SK-N-MC (cell line): Measurements from ENCODE around the gene ANXA2.

ENCODE experiments used
- DNase-seq: peaks from one replicate; pipeline ENCODE4 v3.0.0-alpha.2; 2011; ENCODE audit warnings: low read depth, low spot score
- H3K27ac ChIP-seq: fragments of 200-600 bp; sonication (generic); 2 replicates; pipeline ENCODE4 v1.5.1; 2016; ENCODE audit warnings: mixed run types
- H3K36me3 ChIP-seq: fragments of 200-600 bp; sonication (generic); 2 replicates; pipeline ENCODE4 v1.6.1; 2017; ENCODE audit warnings: antibody characterized with exemption, low read length, mixed read lengths; ENCODE audit not compliant: insufficient read depth
- H3K4me3 ChIP-seq: fragments of 200-600 bp; sonication (generic); 2 replicates; pipeline ENCODE4 v1.5.1; 2016
- H3K9ac ChIP-seq: fragments of 200-600 bp; sonication (generic); 2 replicates; pipeline ENCODE4 v1.8.0; 2017; ENCODE audit warnings: mixed run types, mixed read lengths; ENCODE audit not compliant: insufficient read length
- H3K9me3 ChIP-seq: fragments of 200-600 bp; sonication (generic); 2 replicates; pipeline ENCODE4 v1.6.1; 2017; ENCODE audit warnings: low read depth, mild to moderate bottlenecking, antibody characterized with exemption, low read length, moderate library complexity, mixed read lengths
- EZH2 ChIP-seq: fragments of 200-600 bp; sonication (generic); IDR thresholded peaks from one replicate; pipeline ENCODE4 v1.6.1; 2017; ENCODE audit warnings: antibody characterized with exemption
- FOXP2 ChIP-seq: optimal IDR thresholded peaks from 2 replicates; pipeline ENCODE3; 2011; ENCODE audit warnings: mild to moderate bottlenecking, moderate library complexity; ENCODE audit not compliant: insufficient read depth; ENCODE audit errors: extremely low read length, control extremely low read depth
- POLR2AphosphoS5 ChIP-seq: IDR thresholded peaks from 2 replicates; pipeline ENCODE4 v1.6.1; 2012; ENCODE audit warnings: mild to moderate bottlenecking, low read depth, low read length, borderline replicate concordance

ANXA2 gene

GRCh38 chr15:60397772-60398445, at the start of gene ANXA2:
Gene ANXA2 (minus strand): TSS chr15:60397986. CDS start chr15:60386075, 11,911 bp downstream.
- H3K4me3 ChIP-seq: peak within 1 kb of the TSS; percentile 90
- TF ChIP-seq EZH2 (no peak), POLR2AphosphoS5 (peak; percentile 91)
- DNase-seq: no peak

GRCh38 chr15:60444289-60444912, 46.6 kb upstream of the ANXA2 start:
- peak; percentile 30 for DNase-seq
- peaks cover 36% of the 10 kb centered on the region for H3K36me3 ChIP-seq
- no peak overlapping the region for H3K4me3 ChIP-seq
- H3K9me3 ChIP-seq: no peaks in the 10 kb centered on the region
- H3K27ac ChIP-seq: no peak overlapping the region; the same call in 1 of the 2 replicates
- H3K9ac ChIP-seq: no peak overlapping the region
- TF ChIP-seq FOXP2: no peak
- no peak for TF ChIP-seq EZH2
- TF ChIP-seq POLR2AphosphoS5: no peak

More at GRCh38 chr15:60397772-60398445, at the start of gene ANXA2:
- Histone ChIP-seq H3K9me3 (no peaks in the 10 kb centered on the region), H3K9ac (peak within 1 kb of the TSS; percentile 93), H3K27ac (peak within 1 kb of the TSS; percentile 97), H3K36me3 (peaks cover 33% of the 10 kb centered on the region)

GRCh38 chr15:60442763-60443162, 45.0 kb upstream of the ANXA2 start:
- H3K36me3 ChIP-seq: peaks cover 29% of the 10 kb centered on the region
- no peak overlapping the region for H3K4me3 ChIP-seq
- H3K9ac ChIP-seq: no peak overlapping the region
- H3K27ac ChIP-seq: no peak overlapping the region
- no peaks in the 10 kb centered on the region for H3K9me3 ChIP-seq
- TF ChIP-seq POLR2AphosphoS5 (no peak), FOXP2 (no peak), EZH2 (no peak)
- no peak for DNase-seq

- Histone ChIP-seq H3K4me3 (no peak overlapping the region), H3K36me3 (peaks cover 28% of the 10 kb centered on the region)
- TF ChIP-seq FOXP2: no peak
- TF ChIP-seq EZH2: no peak
- TF ChIP-seq POLR2AphosphoS5: no peak
Measured at GRCh38 chr15:60442031-60442650, 44.4 kb upstream of the ANXA2 start.

GRCh38 chr15:60441331-60441730, 43.5 kb upstream of the ANXA2 start:
- no peak for TF ChIP-seq EZH2
- no peak for TF ChIP-seq POLR2AphosphoS5
- TF ChIP-seq FOXP2: no peak
- Histone ChIP-seq H3K9me3 (no peaks in the 10 kb centered on the region), H3K27ac (no peak overlapping the region), H3K36me3 (peaks cover 28% of the 10 kb centered on the region), H3K9ac (no peak overlapping the region), H3K4me3 (no peak overlapping the region)
- no peak for DNase-seq

More at GRCh38 chr15:60442031-60442650, 44.4 kb upstream of the ANXA2 start:
- DNase-seq: no peak
- Histone ChIP-seq H3K27ac (no peak overlapping the region), H3K9ac (no peak overlapping the region), H3K9me3 (no peaks in the 10 kb centered on the region)

- TF ChIP-seq FOXP2 (no peak), EZH2 (no peak), POLR2AphosphoS5 (no peak)
- DNase-seq: no peak
- Histone ChIP-seq H3K4me3 (no peak overlapping the region), H3K36me3 (peaks cover 39% of the 10 kb centered on the region), H3K9ac (no peak overlapping the region), H3K27ac (no peak overlapping the region), H3K9me3 (no peaks in the 10 kb centered on the region)
Measured at GRCh38 chr15:60438646-60439045, 40.9 kb upstream of the ANXA2 start.

GRCh38 chr15:60428935-60429334, 31.1 kb upstream of the ANXA2 start:
- H3K36me3 ChIP-seq: peaks cover 28% of the 10 kb centered on the region
- no peak overlapping the region for H3K27ac ChIP-seq
- DNase-seq: no peak

GRCh38 chr15:60426870-60427508, 29.2 kb upstream of the ANXA2 start:
- TF ChIP-seq FOXP2: no peak
- no peak for TF ChIP-seq EZH2
- no peak for TF ChIP-seq POLR2AphosphoS5
- DNase-seq: no peak
- H3K9me3 ChIP-seq: no peaks in the 10 kb centered on the region
- no peak overlapping the region for H3K4me3 ChIP-seq
- H3K27ac ChIP-seq: peak overlapping the region; percentile 61; the same call in 1 of the 2 replicates
- peaks cover 39% of the 10 kb centered on the region for H3K36me3 ChIP-seq
- no peak overlapping the region for H3K9ac ChIP-seq

More at GRCh38 chr15:60428935-60429334, 31.1 kb upstream of the ANXA2 start:
- Histone ChIP-seq H3K4me3 (no peak overlapping the region), H3K9ac (no peak overlapping the region), H3K9me3 (no peaks in the 10 kb centered on the region)
- TF ChIP-seq POLR2AphosphoS5 (no peak), EZH2 (no peak), FOXP2 (no peak)
